K562 (cell line): Measurements from ENCODE around the gene CTDNEP1. TPM values are rescaled to one million over a fixed set of nuclear protein-coding genes. Genes with fewer than 3 reads are reported as not detected.

Experiments used
- ATAC-seq: fragments of 200-7000 bp; cut with Tn5 transposase; 3 replicates; pipeline ENCODE4 v1.9.1; 2020; ENCODE audit warnings: moderate library complexity
- BruUV-seq: library from RNA; stranded (reverse); fragments of 400-500 nt; replicated peaks from 2 replicates; lab custom pipeline; 2021; lab: Mats Ljungman, UMichigan
- CTCF ChIA-PET: fragments of 300-600 bp; formaldehyde crosslinking; extraction: SDS; loops from one replicate; lab custom pipeline; 2021; ENCODE audit warnings: low intra/inter-chr PET ratio; lab: Yijun Ruan, JAX
- POLR2A ChIA-PET: fragments of 300-600, 350-650 bp; sonication (Branson Sonifier 250); formaldehyde crosslinking; extraction: SDS; loops from one replicate; lab custom pipeline; 2021; ENCODE audit warnings: antibody characterized with exemption, inconsistent platforms; lab: Yijun Ruan, JAX
- DNase-seq, 4 experiments: peaks; one replicate each; pipeline versions ENCODE4 v3.0.0 to v3.0.0-alpha.2; 2011 to 2018; ENCODE audit warnings: low spot score in 3 of 4, mixed read lengths in 3 of 4; ENCODE audit errors: extremely low read depth in 1 of 4
- FAIRE-seq: peaks from 2 replicates; lab custom pipeline; 2011; peaks lifted over from hg19 to GRCh38; lab: Jason Lieb, UNC
- H2AFZ ChIP-seq: 2 replicates; pipeline ENCODE4 v1.6.0; 2011; ENCODE audit warnings: low read depth, low read length, control low read depth, inconsistent platforms
- H3K27ac ChIP-seq: fragments of 200-600 bp; 3 replicates; pipeline ENCODE4 v1.8.0; 2011; ENCODE audit warnings: low read depth, mild to moderate bottlenecking, control low read depth, inconsistent platforms, low read length, moderate library complexity, mixed read lengths; ENCODE audit errors: extremely low read depth
- H3K27me3 ChIP-seq, 2 experiments: fragments of 300-600 bp in 1 of 2; 2 replicates in 1 of 2; 3 replicates in 1 of 2; pipeline versions ENCODE4 v1.6.0 to v1.8.0; 2011; ENCODE audit warnings: inconsistent platforms in 2 of 2, low read length in 2 of 2, mild to moderate bottlenecking in 1 of 2, mixed read lengths in 1 of 2, moderate library complexity in 1 of 2; ENCODE audit not compliant: control insufficient read depth in 2 of 2, insufficient read depth in 2 of 2
- H3K36me3 ChIP-seq: fragments of 300-600 bp; 3 replicates; pipeline ENCODE4 v1.8.0; 2011; ENCODE audit warnings: mild to moderate bottlenecking, low read length, inconsistent platforms; ENCODE audit not compliant: control insufficient read depth, insufficient read depth
- H3K4me1 ChIP-seq, 2 experiments: fragments of 200-600 bp in 1 of 2; replicated peaks in 1 of 2; 2 replicates in 1 of 2; 3 replicates in 1 of 2; pipeline versions ENCODE4 v1.5.1 to v1.8.0; 2011; ENCODE audit warnings: inconsistent platforms in 2 of 2, low read length in 2 of 2, mild to moderate bottlenecking in 1 of 2, mixed read lengths in 1 of 2, moderate library complexity in 1 of 2; ENCODE audit not compliant: control insufficient read depth in 2 of 2, insufficient read depth in 2 of 2
- H3K4me2 ChIP-seq: 2 replicates; pipeline ENCODE4 v1.6.1; 2011; ENCODE audit warnings: low read length, control low read depth, inconsistent platforms, mixed read lengths; ENCODE audit not compliant: insufficient read depth
- H3K4me3 ChIP-seq: fragments of 200-600 bp; sonication (generic), shearing (Covaris generic); 2 replicates; pipeline ENCODE4 v1.5.1; 2016; ENCODE audit warnings: control low read depth, inconsistent platforms
- H3K79me2 ChIP-seq: fragments of 200-600 bp; 3 replicates; pipeline ENCODE4 v1.8.0; 2011; ENCODE audit warnings: low read length, inconsistent platforms; ENCODE audit not compliant: control insufficient read depth, insufficient read depth
- H3K9ac ChIP-seq, 2 experiments: 2 replicates each; pipeline versions ENCODE4 v1.6.0 to v1.6.1; 2011; ENCODE audit warnings: low read depth in 2 of 2, low read length in 2 of 2, control low read depth in 1 of 2, inconsistent platforms in 1 of 2, mild to moderate bottlenecking in 1 of 2, mixed read lengths in 1 of 2; ENCODE audit not compliant: insufficient read depth in 1 of 2
- H3K9me1 ChIP-seq: one replicate; pipeline ENCODE4 v1.6.0; 2011; ENCODE audit warnings: inconsistent platforms, mild to moderate bottlenecking, low read length, moderate library complexity; ENCODE audit not compliant: control insufficient read depth, insufficient read depth
- H3K9me3 ChIP-seq: replicated peaks from 2 replicates; pipeline ENCODE4 v1.5.1; 2011; ENCODE audit warnings: low read depth, low read length, inconsistent platforms; ENCODE audit not compliant: control insufficient read depth, insufficient read depth
- H4K20me1 ChIP-seq: replicated peaks from 2 replicates; pipeline ENCODE4 v1.6.1; 2011; ENCODE audit warnings: low read length, inconsistent platforms, mixed read lengths; ENCODE audit not compliant: control insufficient read depth, insufficient read depth
- CHD1 ChIP-seq: fragments of 200-600 bp; sonication (generic); IDR thresholded peaks from one replicate; pipeline ENCODE4 v1.6.1; 2012; ENCODE audit warnings: mild to moderate bottlenecking, moderate library complexity, low read length, inconsistent platforms
- HNRNPK ChIP-seq: fragments of 200-400 bp; formaldehyde crosslinking; IDR thresholded peaks from one replicate; pipeline ENCODE4 v1.6.1; 2018; ENCODE audit warnings: mild to moderate bottlenecking, low read depth, low read length; ENCODE audit not compliant: poor library complexity, severe bottlenecking
- NELFE ChIP-seq: IDR thresholded peaks from 2 replicates; pipeline ENCODE4 v1.6.1; 2011; ENCODE audit warnings: mild to moderate bottlenecking; ENCODE audit not compliant: insufficient read depth, insufficient read length
- RBFOX2 ChIP-seq: fragments of 200-400 bp; formaldehyde crosslinking; IDR thresholded peaks from 2 replicates; pipeline ENCODE4 v1.6.1; 2017; ENCODE audit warnings: low read depth, mild to moderate bottlenecking, low read length, moderate library complexity
- RBM25 ChIP-seq: fragments of 200-400 bp; formaldehyde crosslinking; IDR thresholded peaks from 2 replicates; pipeline ENCODE4 v1.6.1; 2018; ENCODE audit warnings: low read length, low read depth, moderate library complexity; ENCODE audit not compliant: severe bottlenecking
- RFX7 ChIP-seq: fragments of 250-450 bp; sonication (Bioruptor Pico); IDR thresholded peaks from 2 replicates; pipeline ENCODE4 v1.5.1; 2021; ENCODE audit warnings: mild to moderate bottlenecking
- STAG1 ChIP-seq: sonication (generic); formaldehyde crosslinking; IDR thresholded peaks from 2 replicates; pipeline ENCODE4 v1.5.0; 2020; ENCODE audit warnings: missing genetic modification reagents, borderline replicate concordance
- ZNF23 ChIP-seq: fragments of 250-450 bp; sonication (Bioruptor Pico); IDR thresholded peaks from 2 replicates; pipeline ENCODE4 v1.4.0; 2020; ENCODE audit warnings: mild to moderate bottlenecking
- ZNF239 ChIP-seq: fragments of 250-450 bp; sonication (Bioruptor Pico); IDR thresholded peaks from 2 replicates; pipeline ENCODE4 v1.4.0; 2020; ENCODE audit warnings: mild to moderate bottlenecking
- WGBS: fragments of 100-300 bp; shearing (Covaris generic); methylation state at CpG from one replicate; pipeline ENCODE4 v1.1.6; 2016; ENCODE audit warnings: low coverage, mixed read lengths; ENCODE audit not compliant: insufficient coverage; ENCODE audit errors: missing lambda C conversion rate; 5-methylcytosine and 5-hydroxymethylcytosine counted together
- in situ Hi-C: fragments of 300-500 bp; cut with MboI; formaldehyde crosslinking; loops from 4 replicates; pipeline ENCODE4 v1.15.0; 2018; ENCODE audit warnings: inconsistent platforms, mixed read lengths
- intact Hi-C: fragments of 100-400 bp; cut with micrococcal nuclease; formaldehyde crosslinking; loops from 2 replicates; pipeline ENCODE4 v1.14.2; 2022
- polyA plus RNA-seq, 8 experiments: library from polyadenylated mRNA; depleted of rRNA in 4 of 8; stranded (reverse) in 5 of 8; unstranded in 3 of 8; fragments of >200 nt; fragmentation: Nextera tagmentation in 2 of 8; fragmentation: Illumina TruSeq in 1 of 8; extraction: Ambion mirVana in 2 of 8; extraction: Trizol in 1 of 8; gene quantifications; 2 replicates each; pipeline versions ENCODE4 v1.2.1 to v1.2.3, GENCODE V29; 2011 to 2014; ENCODE audit warnings: inconsistent platforms in 1 of 8, missing spikeins in 1 of 8
- total RNA-seq, 7 experiments: library from RNA; depleted of rRNA in 6 of 7; stranded (reverse); fragments of >200 nt in 6 of 7; fragmentation: Illumina TruSeq in 2 of 7; extraction: Trizol in 2 of 7; gene quantifications; 2 replicates each; pipeline versions ENCODE4 v1.2.1 to v1.2.3, GENCODE V29; 2011 to 2021; ENCODE audit warnings: low replicate concordance in 1 of 7
- TF ChIP-seq, protein P1 (sequence below): sonication (generic); formaldehyde crosslinking; IDR thresholded peaks from 2 replicates; pipeline ENCODE4 v1.8.0; 2022; ENCODE audit warnings: mild to moderate bottlenecking, missing genetic modification reagents

Gene CTDNEP1
- total and polyA plus RNA-seq, 9 of the 15 experiments (the other 6 are each of a cell fraction or from before 2014, with no cell fraction given) = 10.7 to 150 (median 28.5) TPM

DNA sequence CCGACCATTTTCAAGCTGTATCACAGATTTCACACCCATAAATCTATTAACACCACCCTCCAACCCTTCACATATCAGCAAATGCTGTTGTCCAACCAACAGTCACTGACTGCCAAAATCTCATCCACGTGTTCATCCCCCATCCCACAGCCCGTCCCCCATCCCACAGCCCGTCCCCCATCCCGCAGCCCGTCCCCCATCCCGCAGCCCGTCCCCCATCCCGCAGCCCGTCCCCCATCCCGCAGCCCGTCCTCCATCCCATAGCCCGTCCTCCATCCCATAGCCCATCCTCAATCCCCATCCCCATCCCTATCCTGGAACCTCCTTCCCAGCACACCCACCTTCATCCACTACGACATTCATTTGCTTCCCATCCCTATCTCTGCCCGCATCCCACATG, 46.0 kb downstream of the CTDNEP1 start:
- H3K4me2 ChIP-seq = peak overlapping the region; percentile 76; the same call in 1 of the 2 replicates
- CTCF ChIA-PET = no interaction called here
- no peak overlapping the region for H3K4me3 ChIP-seq
- BruUV-seq = no TSS peak
- peak overlapping the region; percentile 87; the same call in 1 of the 2 replicates for H2AFZ ChIP-seq
- TF ChIP-seq HNRNPK (no peak), RBM25 (no peak), RFX7 (CRISPR knock-in tag) (no peak), NELFE (no peak), ZNF239 (no peak), RBFOX2 (no peak), CHD1 (no peak), STAG1 (CRISPR knock-in tag) (no peak), ZNF23 (CRISPR knock-in tag) (no peak)
- TF ChIP-seq, protein P1, sequence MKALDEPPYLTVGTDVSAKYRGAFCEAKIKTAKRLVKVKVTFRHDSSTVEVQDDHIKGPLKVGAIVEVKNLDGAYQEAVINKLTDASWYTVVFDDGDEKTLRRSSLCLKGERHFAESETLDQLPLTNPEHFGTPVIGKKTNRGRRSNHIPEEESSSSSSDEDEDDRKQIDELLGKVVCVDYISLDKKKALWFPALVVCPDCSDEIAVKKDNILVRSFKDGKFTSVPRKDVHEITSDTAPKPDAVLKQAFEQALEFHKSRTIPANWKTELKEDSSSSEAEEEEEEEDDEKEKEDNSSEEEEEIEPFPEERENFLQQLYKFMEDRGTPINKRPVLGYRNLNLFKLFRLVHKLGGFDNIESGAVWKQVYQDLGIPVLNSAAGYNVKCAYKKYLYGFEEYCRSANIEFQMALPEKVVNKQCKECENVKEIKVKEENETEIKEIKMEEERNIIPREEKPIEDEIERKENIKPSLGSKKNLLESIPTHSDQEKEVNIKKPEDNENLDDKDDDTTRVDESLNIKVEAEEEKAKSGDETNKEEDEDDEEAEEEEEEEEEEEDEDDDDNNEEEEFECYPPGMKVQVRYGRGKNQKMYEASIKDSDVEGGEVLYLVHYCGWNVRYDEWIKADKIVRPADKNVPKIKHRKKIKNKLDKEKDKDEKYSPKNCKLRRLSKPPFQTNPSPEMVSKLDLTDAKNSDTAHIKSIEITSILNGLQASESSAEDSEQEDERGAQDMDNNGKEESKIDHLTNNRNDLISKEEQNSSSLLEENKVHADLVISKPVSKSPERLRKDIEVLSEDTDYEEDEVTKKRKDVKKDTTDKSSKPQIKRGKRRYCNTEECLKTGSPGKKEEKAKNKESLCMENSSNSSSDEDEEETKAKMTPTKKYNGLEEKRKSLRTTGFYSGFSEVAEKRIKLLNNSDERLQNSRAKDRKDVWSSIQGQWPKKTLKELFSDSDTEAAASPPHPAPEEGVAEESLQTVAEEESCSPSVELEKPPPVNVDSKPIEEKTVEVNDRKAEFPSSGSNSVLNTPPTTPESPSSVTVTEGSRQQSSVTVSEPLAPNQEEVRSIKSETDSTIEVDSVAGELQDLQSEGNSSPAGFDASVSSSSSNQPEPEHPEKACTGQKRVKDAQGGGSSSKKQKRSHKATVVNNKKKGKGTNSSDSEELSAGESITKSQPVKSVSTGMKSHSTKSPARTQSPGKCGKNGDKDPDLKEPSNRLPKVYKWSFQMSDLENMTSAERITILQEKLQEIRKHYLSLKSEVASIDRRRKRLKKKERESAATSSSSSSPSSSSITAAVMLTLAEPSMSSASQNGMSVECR (CRISPR knock-in tag) = no peak
- in situ Hi-C loops (no loop called here), intact Hi-C loops (no loop called here)
- H3K79me2 ChIP-seq = no peaks in the 10 kb centered on the region
- peaks cover 7 to 32% of the 10 kb centered on the region in 2 experiments; a peak in 4 of 5 replicates for H3K4me1 ChIP-seq
- no peaks in the 10 kb centered on the region for H3K9me3 ChIP-seq
- ATAC-seq (no peak), FAIRE-seq (no peak), DNase-seq (no peak)
- H3K9me1 ChIP-seq = no peaks in the 10 kb centered on the region
- peak overlapping the region in 1 of 2 experiments; percentile 66; a peak in 1 of 4 replicates for H3K9ac ChIP-seq
- H3K27me3 ChIP-seq = no peaks in the 10 kb centered on the region
- 52% methylated on average over 3 of the region's 15 CpGs for WGBS
- H4K20me1 ChIP-seq = peaks cover 3% of the 10 kb centered on the region; the same call in 1 of the 2 replicates
- no peak overlapping the region; the same call in 2 of the 3 replicates for H3K27ac ChIP-seq
- POLR2A ChIA-PET = no interaction called here
- peaks cover 21% of the 10 kb centered on the region; the same call in 2 of the 3 replicates for H3K36me3 ChIP-seq
